ENCODE results near the gene VPS8. TPM values are rescaled to one million over a fixed set of nuclear protein-coding genes. Genes with fewer than 3 reads are reported as not detected.

The VPS8 gene
- total and polyA plus RNA-seq, 4 donors, result 4.2 to 34.9 (median 22.9) TPM

GRCh38 chr3:184981071-184981470 is 169.1 kb downstream of the VPS8 start:
- no peaks in the 10 kb centered on the region for H3K27me3 ChIP-seq (ENCODE audit: control insufficient read depth in 4 of 4, insufficient read depth in 4 of 4, low read length in 3 of 4)
- no peak overlapping the region for H3K4me3 ChIP-seq (ENCODE audit: low read depth in 1 of 3, low read length in 3 of 3)
- 60% methylated on average over 3 of the region's 3 CpGs for WGBS
- no peaks in the 10 kb centered on the region for H3K9me3 ChIP-seq (ENCODE audit: control insufficient read depth in 4 of 4, low read length in 3 of 4)
- H3K36me3 ChIP-seq (ENCODE audit: control insufficient read depth in 4 of 4, insufficient read depth in 3 of 4, low read depth in 1 of 4, low read length in 3 of 4), result peaks cover 0 to 4% (median 0%) of the 10 kb centered on the region in 4 donors
- H3K9ac ChIP-seq (ENCODE audit: low read depth in 1 of 2, low read length in 2 of 2), result no peak overlapping the region
- no peak for DNase-seq (ENCODE audit: low spot score)
- peak; percentile 22 to 36 for TF ChIP-seq RAD21 (IDR thresholded peaks at IDR 0.05)
- TF ChIP-seq YY1 (IDR thresholded peaks at IDR 0.05), result no peak
- peak; percentile 93 to 94 for TF ChIP-seq HNF4A (conservative IDR thresholded peaks at IDR 0.05)
- TF ChIP-seq RXRA (IDR thresholded peaks at IDR 0.05), result peak; percentile 24 to 52
- TF ChIP-seq JUND (IDR thresholded peaks at IDR 0.05), result no peak
- TF ChIP-seq, protein P1, sequence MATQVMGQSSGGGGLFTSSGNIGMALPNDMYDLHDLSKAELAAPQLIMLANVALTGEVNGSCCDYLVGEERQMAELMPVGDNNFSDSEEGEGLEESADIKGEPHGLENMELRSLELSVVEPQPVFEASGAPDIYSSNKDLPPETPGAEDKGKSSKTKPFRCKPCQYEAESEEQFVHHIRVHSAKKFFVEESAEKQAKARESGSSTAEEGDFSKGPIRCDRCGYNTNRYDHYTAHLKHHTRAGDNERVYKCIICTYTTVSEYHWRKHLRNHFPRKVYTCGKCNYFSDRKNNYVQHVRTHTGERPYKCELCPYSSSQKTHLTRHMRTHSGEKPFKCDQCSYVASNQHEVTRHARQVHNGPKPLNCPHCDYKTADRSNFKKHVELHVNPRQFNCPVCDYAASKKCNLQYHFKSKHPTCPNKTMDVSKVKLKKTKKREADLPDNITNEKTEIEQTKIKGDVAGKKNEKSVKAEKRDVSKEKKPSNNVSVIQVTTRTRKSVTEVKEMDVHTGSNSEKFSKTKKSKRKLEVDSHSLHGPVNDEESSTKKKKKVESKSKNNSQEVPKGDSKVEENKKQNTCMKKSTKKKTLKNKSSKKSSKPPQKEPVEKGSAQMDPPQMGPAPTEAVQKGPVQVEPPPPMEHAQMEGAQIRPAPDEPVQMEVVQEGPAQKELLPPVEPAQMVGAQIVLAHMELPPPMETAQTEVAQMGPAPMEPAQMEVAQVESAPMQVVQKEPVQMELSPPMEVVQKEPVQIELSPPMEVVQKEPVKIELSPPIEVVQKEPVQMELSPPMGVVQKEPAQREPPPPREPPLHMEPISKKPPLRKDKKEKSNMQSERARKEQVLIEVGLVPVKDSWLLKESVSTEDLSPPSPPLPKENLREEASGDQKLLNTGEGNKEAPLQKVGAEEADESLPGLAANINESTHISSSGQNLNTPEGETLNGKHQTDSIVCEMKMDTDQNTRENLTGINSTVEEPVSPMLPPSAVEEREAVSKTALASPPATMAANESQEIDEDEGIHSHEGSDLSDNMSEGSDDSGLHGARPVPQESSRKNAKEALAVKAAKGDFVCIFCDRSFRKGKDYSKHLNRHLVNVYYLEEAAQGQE (IDR thresholded peaks at IDR 0.05), result no peak
- peak; percentile 69 for TF ChIP-seq MAX (IDR thresholded peaks at IDR 0.05)
- TF ChIP-seq FOXA2 (IDR thresholded peaks at IDR 0.05), result peak; percentile 37
- no peak for TF ChIP-seq NR2F2 (IDR thresholded peaks at IDR 0.05)
- TF ChIP-seq ZBTB33 (IDR thresholded peaks at IDR 0.05), result no peak
- no peak for TF ChIP-seq CTCF (IDR thresholded peaks at IDR 0.05; ENCODE audit: low read depth, low read length, missing input control)
- TF ChIP-seq TAF1 (conservative IDR thresholded peaks at IDR 0.05), result no peak
- TF ChIP-seq GABPA (IDR thresholded peaks at IDR 0.05 in 1 of 2, conservative IDR thresholded peaks at IDR 0.05 in 1 of 2), result no peak
- TF ChIP-seq, protein P2, sequence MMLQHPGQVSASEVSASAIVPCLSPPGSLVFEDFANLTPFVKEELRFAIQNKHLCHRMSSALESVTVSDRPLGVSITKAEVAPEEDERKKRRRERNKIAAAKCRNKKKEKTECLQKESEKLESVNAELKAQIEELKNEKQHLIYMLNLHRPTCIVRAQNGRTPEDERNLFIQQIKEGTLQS (IDR thresholded peaks at IDR 0.05), result no peak
- peak; percentile 90 for TF ChIP-seq SP1 (IDR thresholded peaks at IDR 0.05)
- no peak for TF ChIP-seq FOXA1 (IDR thresholded peaks at IDR 0.05)
- no peak for TF ChIP-seq EGR1 (IDR thresholded peaks at IDR 0.05; ENCODE audit: low read depth in 2 of 2)
- peak; percentile 90 for TF ChIP-seq HNF4G (IDR thresholded peaks at IDR 0.05)
- peaks cover 0 to 7% (median 0%) of the 10 kb centered on the region in 4 donors for H3K4me1 ChIP-seq (ENCODE audit: control insufficient read depth in 4 of 4, insufficient read depth in 4 of 4, low read length in 3 of 4)
- peak overlapping the region in 1 of 2 donors; percentile 0 for H3K27ac ChIP-seq (ENCODE audit: low read depth in 1 of 2, low read length in 2 of 2)

Data from liver (tissue), 9 donors.